ENCODE measurements around the gene TMEM266.

TMEM266 gene

GRCh38 chr15:76127169-76127568 is 67.4 kb downstream of the TMEM266 start:
- no peak overlapping the region for H2AFZ ChIP-seq (ENCODE audit: low read depth)
- H3K36me3 ChIP-seq (ENCODE audit: insufficient read depth), result no peaks in the 10 kb centered on the region
- H3K4me1 ChIP-seq (ENCODE audit: low read depth, poor library complexity, severe bottlenecking), result no peaks in the 10 kb centered on the region
- H3K4me2 ChIP-seq, result no peak overlapping the region
- H3K27me3 ChIP-seq (ENCODE audit: insufficient read depth, low read depth), result no peaks in the 10 kb centered on the region
- H3K4me3 ChIP-seq (IDR thresholded peaks at IDR 0.05; ENCODE audit: insufficient read depth, low read depth, low read length), result no peak overlapping the region
- no peak overlapping the region for H3K9ac ChIP-seq
- TF ChIP-seq CTCF (conservative IDR thresholded peaks at IDR 0.05; ENCODE audit: low read depth, low read length), result no peak
- H3K79me2 ChIP-seq (ENCODE audit: insufficient read depth, low read depth), result no peaks in the 10 kb centered on the region
- no peak overlapping the region for H3K27ac ChIP-seq
- H4K20me1 ChIP-seq (ENCODE audit: insufficient read depth), result no peaks in the 10 kb centered on the region

- TF ChIP-seq CTCF (conservative IDR thresholded peaks at IDR 0.05; ENCODE audit: low read depth, low read length), result no peak
- Histone ChIP-seq H3K79me2 (ENCODE audit: insufficient read depth, low read depth) (no peaks in the 10 kb centered on the region), H3K27ac (no peak overlapping the region), H3K36me3 (ENCODE audit: insufficient read depth) (no peaks in the 10 kb centered on the region), H4K20me1 (ENCODE audit: insufficient read depth) (no peaks in the 10 kb centered on the region), H3K4me1 (ENCODE audit: low read depth, poor library complexity, severe bottlenecking) (no peaks in the 10 kb centered on the region), H3K4me2 (no peak overlapping the region), H3K9ac (no peak overlapping the region), H3K4me3 (IDR thresholded peaks at IDR 0.05; ENCODE audit: insufficient read depth, low read depth, low read length) (no peak overlapping the region), H2AFZ (ENCODE audit: low read depth) (no peak overlapping the region), H3K27me3 (ENCODE audit: insufficient read depth, low read depth) (no peaks in the 10 kb centered on the region)
These were observed 68.1 kb downstream of the TMEM266 start for GRCh38 chr15:76127880-76128279.

GRCh38 chr15:76134537-76134936 is 74.8 kb downstream of the TMEM266 start:
- no peak for TF ChIP-seq CTCF (conservative IDR thresholded peaks at IDR 0.05; ENCODE audit: low read depth, low read length)
- no peak overlapping the region for H3K4me2 ChIP-seq
- no peak overlapping the region for H3K27ac ChIP-seq
- H3K79me2 ChIP-seq (ENCODE audit: insufficient read depth, low read depth), result no peaks in the 10 kb centered on the region
- no peaks in the 10 kb centered on the region for H3K27me3 ChIP-seq (ENCODE audit: insufficient read depth, low read depth)
- H3K9ac ChIP-seq, result no peak overlapping the region
- H3K4me1 ChIP-seq (ENCODE audit: low read depth, poor library complexity, severe bottlenecking), result no peaks in the 10 kb centered on the region
- no peak overlapping the region for H3K4me3 ChIP-seq (IDR thresholded peaks at IDR 0.05; ENCODE audit: insufficient read depth, low read depth, low read length)
- no peaks in the 10 kb centered on the region for H3K36me3 ChIP-seq (ENCODE audit: insufficient read depth)
- no peaks in the 10 kb centered on the region for H4K20me1 ChIP-seq (ENCODE audit: insufficient read depth)
- H2AFZ ChIP-seq (ENCODE audit: low read depth), result no peak overlapping the region

GRCh38 chr15:76135516-76135915 is 75.7 kb downstream of the TMEM266 start:
- Histone ChIP-seq H2AFZ (ENCODE audit: low read depth) (no peak overlapping the region), H3K4me3 (IDR thresholded peaks at IDR 0.05; ENCODE audit: insufficient read depth, low read depth, low read length) (no peak overlapping the region), H3K27ac (no peak overlapping the region), H4K20me1 (ENCODE audit: insufficient read depth) (no peaks in the 10 kb centered on the region), H3K36me3 (ENCODE audit: insufficient read depth) (no peaks in the 10 kb centered on the region), H3K79me2 (ENCODE audit: insufficient read depth, low read depth) (no peaks in the 10 kb centered on the region), H3K27me3 (ENCODE audit: insufficient read depth, low read depth) (no peaks in the 10 kb centered on the region), H3K9ac (no peak overlapping the region), H3K4me1 (ENCODE audit: low read depth, poor library complexity, severe bottlenecking) (no peaks in the 10 kb centered on the region), H3K4me2 (no peak overlapping the region)
- TF ChIP-seq CTCF (conservative IDR thresholded peaks at IDR 0.05; ENCODE audit: low read depth, low read length), result no peak

GRCh38 chr15:76138436-76138835 is 78.7 kb downstream of the TMEM266 start:
- Histone ChIP-seq H3K4me2 (no peak overlapping the region), H3K4me1 (ENCODE audit: low read depth, poor library complexity, severe bottlenecking) (no peaks in the 10 kb centered on the region), H4K20me1 (ENCODE audit: insufficient read depth) (no peaks in the 10 kb centered on the region), H3K27ac (no peak overlapping the region), H3K36me3 (ENCODE audit: insufficient read depth) (no peaks in the 10 kb centered on the region), H2AFZ (ENCODE audit: low read depth) (no peak overlapping the region), H3K27me3 (ENCODE audit: insufficient read depth, low read depth) (no peaks in the 10 kb centered on the region), H3K4me3 (IDR thresholded peaks at IDR 0.05; ENCODE audit: insufficient read depth, low read depth, low read length) (no peak overlapping the region), H3K79me2 (ENCODE audit: insufficient read depth, low read depth) (no peaks in the 10 kb centered on the region), H3K9ac (no peak overlapping the region)
- TF ChIP-seq CTCF (conservative IDR thresholded peaks at IDR 0.05; ENCODE audit: low read depth, low read length), result no peak

All from KMS-11 (cell line).